ENCODE results near the gene C19orf47. TPM values are rescaled to one million over a fixed set of nuclear protein-coding genes. Genes with fewer than 3 reads are reported as not detected.

Gene C19orf47
- total and polyA plus RNA-seq, 2 experiments from 2014 or later: 6.2 to 11.2 TPM

GRCh38 chr19:40363069-40363468, 14.9 kb upstream of the C19orf47 start:
- DNase-seq: no peak
- H3K9me2 ChIP-seq (ENCODE audit: insufficient read depth): no peaks in the 10 kb centered on the region
- WGBS, 2 experiments (ENCODE audit: low coverage in 1 of 2, low lambda C conversion rate in 2 of 2, missing lambda C conversion rate in 2 of 2): 95 to 100% methylated on average over 5 of the region's 5 CpGs

GRCh38 chr19:40362160-40362559, 14.0 kb upstream of the C19orf47 start:
- in situ Hi-C loops (cut with MboI): no loop called here
- Histone ChIP-seq H3K9ac (no peak overlapping the region), H3K9me2 (ENCODE audit: insufficient read depth) (no peaks in the 10 kb centered on the region), H3K27ac (no peak overlapping the region), H3K36me3 (ENCODE audit: low read depth) (no peaks in the 10 kb centered on the region; the same call in 1 of the 2 replicates), H3K27me3 (replicated peaks; ENCODE audit: insufficient read depth) (no peaks in the 10 kb centered on the region), H3K79me2 (ENCODE audit: insufficient read depth) (peaks cover 13% of the 10 kb centered on the region; the same call in 1 of the 2 replicates), H2AFZ (no peak overlapping the region), H4K20me1 (ENCODE audit: insufficient read depth) (no peaks in the 10 kb centered on the region), H3K4me3 (no peak overlapping the region), H3F3A (ENCODE audit: insufficient read depth) (peaks cover under 1% of the 10 kb centered on the region; the same call in 1 of the 2 replicates), H3K4me2 (ENCODE audit: unreplicated experiment) (no peak overlapping the region), H3K4me1 (ENCODE audit: insufficient read depth) (peaks cover 4% of the 10 kb centered on the region; the same call in 1 of the 2 replicates), H3K9me3 (ENCODE audit: low read depth) (no peaks in the 10 kb centered on the region)
- 52 to 66% methylated on average over 3 of the region's 3 CpGs for WGBS, 2 experiments (ENCODE audit: low coverage in 1 of 2, low lambda C conversion rate in 2 of 2, missing lambda C conversion rate in 2 of 2)
- no peak for DNase-seq
- TF ChIP-seq EZH2 (IDR thresholded peaks at IDR 0.05; ENCODE audit: insufficient read depth, poor library complexity, severe bottlenecking) (no peak), EZH2phosphoT487 (IDR thresholded peaks at IDR 0.05; ENCODE audit: insufficient read depth, low read depth) (no peak)

More at GRCh38 chr19:40363069-40363468, 14.9 kb upstream of the C19orf47 start:
- Histone ChIP-seq H3K27ac (no peak overlapping the region), H3K9ac (no peak overlapping the region), H2AFZ (no peak overlapping the region), H3K4me3 (no peak overlapping the region), H3K9me3 (ENCODE audit: low read depth) (no peaks in the 10 kb centered on the region), H3K4me1 (ENCODE audit: insufficient read depth) (no peaks in the 10 kb centered on the region; the same call in 1 of the 2 replicates), H3K27me3 (replicated peaks; ENCODE audit: insufficient read depth) (no peaks in the 10 kb centered on the region), H3K36me3 (ENCODE audit: low read depth) (no peaks in the 10 kb centered on the region; the same call in 1 of the 2 replicates), H3K79me2 (ENCODE audit: insufficient read depth) (peaks cover 9% of the 10 kb centered on the region; the same call in 1 of the 2 replicates), H3K4me2 (ENCODE audit: unreplicated experiment) (no peak overlapping the region), H4K20me1 (ENCODE audit: insufficient read depth) (no peaks in the 10 kb centered on the region), H3F3A (ENCODE audit: insufficient read depth) (no peaks in the 10 kb centered on the region)
- in situ Hi-C loops (cut with MboI): no loop called here
- TF ChIP-seq EZH2phosphoT487 (IDR thresholded peaks at IDR 0.05; ENCODE audit: insufficient read depth, low read depth): no peak
- TF ChIP-seq EZH2 (IDR thresholded peaks at IDR 0.05; ENCODE audit: insufficient read depth, poor library complexity, severe bottlenecking): no peak

- TF ChIP-seq EZH2 (IDR thresholded peaks at IDR 0.05; ENCODE audit: insufficient read depth, poor library complexity, severe bottlenecking) (no peak), EZH2phosphoT487 (IDR thresholded peaks at IDR 0.05; ENCODE audit: insufficient read depth, low read depth) (no peak)
- Histone ChIP-seq H2AFZ (no peak overlapping the region), H3K4me2 (ENCODE audit: unreplicated experiment) (no peak overlapping the region), H3K9me2 (ENCODE audit: insufficient read depth) (no peaks in the 10 kb centered on the region), H4K20me1 (ENCODE audit: insufficient read depth) (no peaks in the 10 kb centered on the region), H3K27ac (no peak overlapping the region), H3K27me3 (replicated peaks; ENCODE audit: insufficient read depth) (no peaks in the 10 kb centered on the region), H3K4me3 (no peak overlapping the region), H3K79me2 (ENCODE audit: insufficient read depth) (peaks cover 21% of the 10 kb centered on the region), H3K9me3 (ENCODE audit: low read depth) (no peaks in the 10 kb centered on the region), H3F3A (ENCODE audit: insufficient read depth) (peaks cover 9% of the 10 kb centered on the region), H3K4me1 (ENCODE audit: insufficient read depth) (peaks cover 4% of the 10 kb centered on the region; the same call in 1 of the 2 replicates), H3K36me3 (ENCODE audit: low read depth) (no peaks in the 10 kb centered on the region; the same call in 1 of the 2 replicates), H3K9ac (no peak overlapping the region)
- no peak for DNase-seq
- in situ Hi-C loops (cut with MboI): no loop called here
- 84 to 85% methylated on average over 12 of the region's 12 CpGs for WGBS, 2 experiments (ENCODE audit: low coverage in 1 of 2, low lambda C conversion rate in 2 of 2, missing lambda C conversion rate in 2 of 2)
These were observed 12.6 kb upstream of the C19orf47 start for GRCh38 chr19:40360708-40361241.

GRCh38 chr19:40360020-40360707, 12.0 kb upstream of the C19orf47 start:
- H3K79me2 ChIP-seq (ENCODE audit: insufficient read depth): peaks cover 26% of the 10 kb centered on the region
- peaks cover 4% of the 10 kb centered on the region; the same call in 1 of the 2 replicates for H3K4me1 ChIP-seq (ENCODE audit: insufficient read depth)
- DNase-seq: no peak
- H3K9ac ChIP-seq: no peak overlapping the region
- no peak for TF ChIP-seq EZH2phosphoT487 (IDR thresholded peaks at IDR 0.05; ENCODE audit: insufficient read depth, low read depth)
- TF ChIP-seq EZH2 (IDR thresholded peaks at IDR 0.05; ENCODE audit: insufficient read depth, poor library complexity, severe bottlenecking): no peak
- H3K27me3 ChIP-seq (replicated peaks; ENCODE audit: insufficient read depth): no peaks in the 10 kb centered on the region
- 89% methylated on average over 13 of the region's 13 CpGs for WGBS, 2 experiments (ENCODE audit: low coverage in 1 of 2, low lambda C conversion rate in 2 of 2, missing lambda C conversion rate in 2 of 2)
- no peak overlapping the region for H3K4me2 ChIP-seq (ENCODE audit: unreplicated experiment)
- H3F3A ChIP-seq (ENCODE audit: insufficient read depth): peaks cover 9% of the 10 kb centered on the region
- H4K20me1 ChIP-seq (ENCODE audit: insufficient read depth): no peaks in the 10 kb centered on the region
- H3K9me2 ChIP-seq (ENCODE audit: insufficient read depth): no peaks in the 10 kb centered on the region
- in situ Hi-C loops (cut with MboI): no loop called here
- H2AFZ ChIP-seq: no peak overlapping the region
- H3K9me3 ChIP-seq (ENCODE audit: low read depth): no peaks in the 10 kb centered on the region
- H3K27ac ChIP-seq: no peak overlapping the region
- H3K4me3 ChIP-seq: no peak overlapping the region
- no peaks in the 10 kb centered on the region; the same call in 1 of the 2 replicates for H3K36me3 ChIP-seq (ENCODE audit: low read depth)
